RPMI7951 (cell line): ENCODE data around the gene EPHA4. TPM values are rescaled to one million over a fixed set of nuclear protein-coding genes. Genes with fewer than 3 reads are reported as not detected.

ENCODE experiments used
- DNase-seq: peaks from one replicate; pipeline ENCODE4 v3.0.0-alpha.2; 2012; ENCODE audit warnings: low read depth
- total RNA-seq: library from RNA; depleted of rRNA; stranded (reverse); fragments of >200 nt; shearing (Covaris generic); gene quantifications from 2 replicates; pipeline ENCODE4 v1.2.3, GENCODE V29; 2014

EPHA4 gene
- total RNA-seq, 1 experiment from 2014 or later, result 6.1 TPM

- DNase-seq, result no peak
These were observed 95.9 kb downstream of the EPHA4 start for GRCh38 chr2:221476195-221476594.

GRCh38 chr2:221473451-221473850 lies 98.7 kb downstream of the EPHA4 start:
- DNase-seq, result no peak

- no peak for DNase-seq
These were observed 103.8 kb downstream of the EPHA4 start for GRCh38 chr2:221468317-221468716.

- peak; percentile 69 for DNase-seq
These were observed 104.5 kb downstream of the EPHA4 start for GRCh38 chr2:221467610-221468009.

- no peak for DNase-seq
These were observed 105.4 kb downstream of the EPHA4 start for GRCh38 chr2:221466744-221467143.

GRCh38 chr2:221465776-221466175 lies 106.3 kb downstream of the EPHA4 start:
- peak; percentile 91 for DNase-seq

- DNase-seq, result no peak
These were observed 107.1 kb downstream of the EPHA4 start for GRCh38 chr2:221464971-221465370.

GRCh38 chr2:221463241-221463896 lies 108.7 kb downstream of the EPHA4 start:
- no peak for DNase-seq

- DNase-seq, result peak; percentile 50
These were observed 110.2 kb downstream of the EPHA4 start for GRCh38 chr2:221461901-221462300.

GRCh38 chr2:221460136-221460535 lies 112.0 kb downstream of the EPHA4 start:
- no peak for DNase-seq

- DNase-seq, result no peak
These were observed 113.5 kb downstream of the EPHA4 start for GRCh38 chr2:221458578-221458977.

- DNase-seq, result peak; percentile 75
These were observed 116.9 kb downstream of the EPHA4 start for GRCh38 chr2:221455214-221455613.

- DNase-seq, result no peak
These were observed 117.5 kb downstream of the EPHA4 start for GRCh38 chr2:221454459-221455105.

- no peak for DNase-seq
These were observed 120.0 kb downstream of the EPHA4 start for GRCh38 chr2:221451862-221452788.

GRCh38 chr2:221450280-221450679 lies 121.8 kb downstream of the EPHA4 start:
- no peak for DNase-seq

- DNase-seq, result no peak
These were observed 122.7 kb downstream of the EPHA4 start for GRCh38 chr2:221449406-221449805.

GRCh38 chr2:221448844-221449390 lies 123.2 kb downstream of the EPHA4 start:
- DNase-seq, result no peak

- no peak for DNase-seq
These were observed 123.9 kb downstream of the EPHA4 start for GRCh38 chr2:221448057-221448843.

GRCh38 chr2:221447310-221447709 lies 124.8 kb downstream of the EPHA4 start:
- DNase-seq, result peak; percentile 68

GRCh38 chr2:221446140-221446539 lies 126.0 kb downstream of the EPHA4 start:
- DNase-seq, result no peak

- peak; percentile 84 for DNase-seq
These were observed 128.0 kb downstream of the EPHA4 start for GRCh38 chr2:221444106-221444505.
